Measurements from ENCODE around the gene COLEC12.

COLEC12 gene

DNA sequence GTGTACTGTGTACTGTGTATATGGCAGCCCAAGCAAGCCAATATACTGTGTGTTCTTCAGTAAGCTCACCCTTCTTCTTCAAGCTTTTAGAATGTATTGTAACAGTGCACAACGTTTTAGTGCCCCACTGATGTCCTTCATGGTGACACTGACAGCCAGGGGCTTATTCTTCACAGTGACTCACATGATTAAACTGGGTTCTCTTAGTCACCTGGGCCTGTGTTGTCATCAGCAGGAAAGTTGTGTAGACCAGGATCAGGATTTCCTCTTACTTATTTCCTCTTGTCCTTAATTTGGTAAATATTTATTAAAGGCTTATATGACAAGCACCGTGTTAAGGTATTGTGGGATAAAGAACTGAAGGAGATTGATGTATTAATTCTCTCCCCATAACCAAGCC lies 164.8 kb downstream of the COLEC12 start:
- TF ChIP-seq, protein P1, sequence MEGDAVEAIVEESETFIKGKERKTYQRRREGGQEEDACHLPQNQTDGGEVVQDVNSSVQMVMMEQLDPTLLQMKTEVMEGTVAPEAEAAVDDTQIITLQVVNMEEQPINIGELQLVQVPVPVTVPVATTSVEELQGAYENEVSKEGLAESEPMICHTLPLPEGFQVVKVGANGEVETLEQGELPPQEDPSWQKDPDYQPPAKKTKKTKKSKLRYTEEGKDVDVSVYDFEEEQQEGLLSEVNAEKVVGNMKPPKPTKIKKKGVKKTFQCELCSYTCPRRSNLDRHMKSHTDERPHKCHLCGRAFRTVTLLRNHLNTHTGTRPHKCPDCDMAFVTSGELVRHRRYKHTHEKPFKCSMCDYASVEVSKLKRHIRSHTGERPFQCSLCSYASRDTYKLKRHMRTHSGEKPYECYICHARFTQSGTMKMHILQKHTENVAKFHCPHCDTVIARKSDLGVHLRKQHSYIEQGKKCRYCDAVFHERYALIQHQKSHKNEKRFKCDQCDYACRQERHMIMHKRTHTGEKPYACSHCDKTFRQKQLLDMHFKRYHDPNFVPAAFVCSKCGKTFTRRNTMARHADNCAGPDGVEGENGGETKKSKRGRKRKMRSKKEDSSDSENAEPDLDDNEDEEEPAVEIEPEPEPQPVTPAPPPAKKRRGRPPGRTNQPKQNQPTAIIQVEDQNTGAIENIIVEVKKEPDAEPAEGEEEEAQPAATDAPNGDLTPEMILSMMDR (IDR thresholded peaks at IDR 0.05; ENCODE audit: insufficient read depth, low read depth, low read length, missing control alignments), result no peak
- DNase-seq (ENCODE audit: low read depth), result no peak
- no peak overlapping the region for H3K4me3 ChIP-seq (ENCODE audit: low read depth, low read length)

DNA sequence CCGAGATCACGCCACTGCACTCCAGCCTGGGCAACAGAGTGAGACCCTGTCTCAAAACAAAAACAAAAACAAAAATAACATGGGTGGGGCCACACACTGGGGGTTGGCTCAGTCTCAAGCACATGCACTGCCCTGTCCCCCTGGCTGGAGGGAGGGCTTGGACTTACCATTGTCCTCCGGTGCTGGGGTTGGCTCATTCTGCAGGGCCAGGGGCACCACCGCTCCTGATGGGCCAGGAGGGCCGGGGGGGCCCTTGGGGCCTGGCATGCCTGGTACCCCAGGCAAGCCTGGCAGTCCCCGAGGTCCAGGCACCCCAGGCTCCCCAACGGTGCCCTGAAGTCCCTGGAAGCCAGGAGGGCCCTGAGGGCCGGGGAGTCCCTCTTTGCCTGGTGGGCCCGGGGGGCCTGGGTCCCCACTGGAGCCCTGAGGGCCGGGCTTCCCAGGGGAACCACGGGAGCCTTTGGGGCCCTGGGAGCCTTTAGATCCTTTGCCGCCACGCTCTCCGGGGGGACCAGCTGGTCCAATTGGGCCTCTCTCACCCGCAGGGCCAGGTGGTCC lies 165.8 kb downstream of the COLEC12 start:
- TF ChIP-seq, protein P1 (IDR thresholded peaks at IDR 0.05; ENCODE audit: insufficient read depth, low read depth, low read length, missing control alignments), result no peak
- H3K4me3 ChIP-seq (ENCODE audit: low read depth, low read length), result no peak overlapping the region
- DNase-seq (ENCODE audit: low read depth), result no peak

- no peak for DNase-seq (ENCODE audit: low read depth)
- TF ChIP-seq, protein P1 (IDR thresholded peaks at IDR 0.05; ENCODE audit: insufficient read depth, low read depth, low read length, missing control alignments), result no peak
- no peak overlapping the region for H3K4me3 ChIP-seq (ENCODE audit: low read depth, low read length)
Measured at GRCh38 chr18:332721-333510, 167.6 kb downstream of the COLEC12 start.

DNA sequence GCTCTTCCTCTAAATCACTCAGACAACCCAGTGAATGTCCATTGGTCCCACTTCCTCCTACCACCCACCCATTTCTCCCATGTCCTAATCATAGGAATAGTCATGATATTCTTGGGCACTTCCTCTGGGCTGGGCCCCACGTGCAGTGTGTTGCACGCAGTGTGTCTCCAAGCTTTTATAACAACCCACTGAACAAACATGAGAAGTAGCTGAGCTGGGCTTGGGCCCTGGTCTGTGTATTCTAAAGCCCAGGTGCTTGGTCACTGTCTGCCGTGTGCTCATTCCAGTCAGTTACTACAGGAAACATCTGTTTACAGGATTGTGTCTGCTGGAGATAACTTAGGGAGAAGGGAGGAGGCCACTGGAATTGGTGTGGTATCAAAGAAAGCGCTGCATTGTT lies 168.5 kb downstream of the COLEC12 start:
- TF ChIP-seq, protein P1 (IDR thresholded peaks at IDR 0.05; ENCODE audit: insufficient read depth, low read depth, low read length, missing control alignments), result no peak
- DNase-seq (ENCODE audit: low read depth), result no peak
- no peak overlapping the region for H3K4me3 ChIP-seq (ENCODE audit: low read depth, low read length)

DNA sequence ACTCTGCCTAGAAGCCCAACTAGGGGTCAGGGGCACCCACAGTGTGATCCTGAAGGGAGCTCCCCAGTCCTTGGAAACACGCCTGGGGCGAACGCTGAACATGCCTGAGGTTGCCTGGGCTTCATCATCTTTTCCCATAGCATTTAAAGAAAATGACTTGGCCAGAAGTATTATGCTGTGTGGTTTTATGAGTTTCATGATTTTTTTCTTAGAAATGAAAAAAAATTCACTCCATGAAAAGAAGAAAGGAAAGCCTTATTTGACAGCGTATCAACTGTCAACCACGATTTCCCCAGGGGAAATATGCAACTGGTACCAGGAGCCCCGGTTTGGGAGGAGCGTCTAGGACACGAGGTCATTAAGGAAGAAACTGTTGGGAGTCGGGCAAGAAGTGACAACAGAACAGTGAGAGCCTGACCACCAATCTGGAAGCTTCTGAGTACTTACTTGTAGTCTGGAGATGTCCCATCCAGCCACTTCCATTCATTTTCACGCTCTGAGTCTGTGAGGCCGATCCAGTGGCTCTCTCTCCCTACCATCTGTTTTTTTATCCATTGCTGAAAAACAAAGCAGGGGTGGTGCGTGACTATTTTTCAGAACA lies 169.2 kb downstream of the COLEC12 start:
- no peak for DNase-seq (ENCODE audit: low read depth)
- no peak overlapping the region for H3K4me3 ChIP-seq (ENCODE audit: low read depth, low read length)
- TF ChIP-seq, protein P1 (IDR thresholded peaks at IDR 0.05; ENCODE audit: insufficient read depth, low read depth, low read length, missing control alignments), result no peak

GRCh38 chr18:328928-329327 lies 171.6 kb downstream of the COLEC12 start:
- DNase-seq (ENCODE audit: low read depth), result no peak
- H3K4me3 ChIP-seq (ENCODE audit: low read depth, low read length), result no peak overlapping the region
- TF ChIP-seq, protein P1 (IDR thresholded peaks at IDR 0.05; ENCODE audit: insufficient read depth, low read depth, low read length, missing control alignments), result no peak

All from GM12865 (cell line).